Stomach (tissue), 9 donors: ENCODE measurements around the gene ASIC5. TPM values are rescaled to one million over a fixed set of nuclear protein-coding genes. Genes with fewer than 3 reads are reported as not detected.

Experiments
- DNase-seq, 2 donors: peaks; one replicate each; pipeline versions ENCODE4 v3.0.0 to v3.0.0-alpha.2; 2013 to 2019
- H3K27ac ChIP-seq, 5 donors: fragments of 200-600 bp in 4 of 5; sonication (generic) in 4 of 5; one replicate each; pipeline ENCODE4 v1.5.1; 2013 to 2019; ENCODE audit warnings: mild to moderate bottlenecking in 1 of 5, moderate library complexity in 1 of 5
- H3K27me3 ChIP-seq, 3 donors: fragments of 200-600 bp; sonication (generic); one replicate each; pipeline ENCODE4 v1.5.1; 2017 to 2019; ENCODE audit warnings: mixed run types in 1 of 3
- H3K36me3 ChIP-seq, 4 donors: fragments of 200-600 bp; sonication (generic); 1 replicate in 3 of 4; 2 replicates in 1 of 4; pipeline ENCODE4 v1.5.1; 2016 to 2019
- H3K4me1 ChIP-seq, 4 donors: fragments of 200-600 bp; sonication (generic); one replicate each; pipeline ENCODE4 v1.5.1; 2016 to 2019
- H3K4me3 ChIP-seq, 4 donors: fragments of 200-600 bp; sonication (generic) in 3 of 4; one replicate each; pipeline ENCODE4 v1.5.1; 2016 to 2019; ENCODE audit warnings: mild to moderate bottlenecking in 1 of 4
- H3K9me3 ChIP-seq, 4 donors: fragments of 200-600 bp; sonication (generic); one replicate each; pipeline ENCODE4 v1.5.1; 2016 to 2019
- EP300 ChIP-seq: sonication (generic); formaldehyde crosslinking; IDR thresholded peaks from one replicate; pipeline ENCODE4 v1.6.1; 2017; ENCODE audit warnings: antibody characterized with exemption
- POLR2A ChIP-seq, 4 donors: fragments of 450-650 bp; IDR thresholded peaks; one replicate each; pipeline ENCODE4 v1.6.1; 2016; ENCODE audit warnings: antibody characterized with exemption in 4 of 4, control low read depth in 2 of 4, mild to moderate bottlenecking in 1 of 4, moderate library complexity in 1 of 4
- POLR2AphosphoS5 ChIP-seq, 3 donors: sonication (generic); formaldehyde crosslinking; IDR thresholded peaks; one replicate each; pipeline ENCODE4 v1.6.1; 2016; ENCODE audit warnings: antibody characterized with exemption in 3 of 3
- WGBS, 5 donors: extraction: QIAGEN DNeasy Blood & Tissue Kit in 3 of 5; methylation state at CpG; one replicate each; pipeline versions ENCODE4 v1.1.5 to v1.1.7; 2013 to 2018; 5-methylcytosine and 5-hydroxymethylcytosine counted together
- intact Hi-C: fragments of 100-400 bp; cut with DNase I; formaldehyde crosslinking; loops from one replicate; pipeline ENCODE4 v1.15.1; 2023; ENCODE audit warnings: low total_unique reads
- polyA plus RNA-seq, 3 donors: library from polyadenylated mRNA; stranded (reverse); fragments of 200-250 nt; gene quantifications; one replicate each; pipeline ENCODE4 v1.2.3, GENCODE V29; 2013
- total RNA-seq, 5 donors: library from RNA; depleted of rRNA; stranded (reverse); fragments of >200 nt; gene quantifications; one replicate each; pipeline versions ENCODE4 v1.1.0 to v1.2.3, GENCODE V29; 2014 to 2016
- TF ChIP-seq, protein P1 (sequence below), 7 experiments: fragments of 450-650 bp in 4 of 7; fragments of 200-600 bp in 3 of 7; sonication (generic) in 3 of 7; IDR thresholded peaks; one replicate each; pipeline ENCODE4 v1.5.1; 2016 to 2019; ENCODE audit warnings: antibody characterized with exemption in 7 of 7, control low read depth in 2 of 7, mild to moderate bottlenecking in 1 of 7
- donor health status: healthy with polysubstance abuse.
- donor health status: Bipolar disorder and iron deficiency.
- donor health status: healthy.

ASIC5 gene
- total and polyA plus RNA-seq, 8 donors, result not detected

DNA sequence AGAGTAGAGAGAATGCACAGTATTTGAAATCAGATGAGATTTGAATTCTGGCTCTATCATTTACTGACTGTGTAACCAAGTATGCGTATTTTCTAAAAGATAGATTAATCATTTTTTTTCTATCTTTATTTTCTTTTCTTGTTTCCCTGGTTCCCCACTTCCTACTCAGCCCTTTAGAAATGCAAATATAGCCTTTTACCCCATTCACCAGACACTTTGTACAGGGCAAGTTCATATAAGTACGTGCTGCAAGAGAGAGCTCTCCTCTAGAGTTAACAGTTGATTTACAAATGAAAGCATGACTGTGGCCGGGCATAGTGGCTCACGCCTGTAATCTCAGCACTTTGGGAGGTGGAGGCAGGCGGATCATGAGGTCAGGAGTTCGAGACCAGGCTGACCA, 19.6 kb upstream of the ASIC5 start:
- intact Hi-C loops, result no loop called here
- H3K4me1 ChIP-seq, result no peaks in the 10 kb centered on the region
- WGBS, 5 donors, result 20 to 54% (median 35%) methylated on average over 6 of the region's 6 CpGs
- no peaks in the 10 kb centered on the region for H3K27me3 ChIP-seq
- H3K9me3 ChIP-seq, result no peaks in the 10 kb centered on the region
- no peak overlapping the region for H3K4me3 ChIP-seq
- H3K36me3 ChIP-seq, result no peaks in the 10 kb centered on the region
- TF ChIP-seq, protein P1, sequence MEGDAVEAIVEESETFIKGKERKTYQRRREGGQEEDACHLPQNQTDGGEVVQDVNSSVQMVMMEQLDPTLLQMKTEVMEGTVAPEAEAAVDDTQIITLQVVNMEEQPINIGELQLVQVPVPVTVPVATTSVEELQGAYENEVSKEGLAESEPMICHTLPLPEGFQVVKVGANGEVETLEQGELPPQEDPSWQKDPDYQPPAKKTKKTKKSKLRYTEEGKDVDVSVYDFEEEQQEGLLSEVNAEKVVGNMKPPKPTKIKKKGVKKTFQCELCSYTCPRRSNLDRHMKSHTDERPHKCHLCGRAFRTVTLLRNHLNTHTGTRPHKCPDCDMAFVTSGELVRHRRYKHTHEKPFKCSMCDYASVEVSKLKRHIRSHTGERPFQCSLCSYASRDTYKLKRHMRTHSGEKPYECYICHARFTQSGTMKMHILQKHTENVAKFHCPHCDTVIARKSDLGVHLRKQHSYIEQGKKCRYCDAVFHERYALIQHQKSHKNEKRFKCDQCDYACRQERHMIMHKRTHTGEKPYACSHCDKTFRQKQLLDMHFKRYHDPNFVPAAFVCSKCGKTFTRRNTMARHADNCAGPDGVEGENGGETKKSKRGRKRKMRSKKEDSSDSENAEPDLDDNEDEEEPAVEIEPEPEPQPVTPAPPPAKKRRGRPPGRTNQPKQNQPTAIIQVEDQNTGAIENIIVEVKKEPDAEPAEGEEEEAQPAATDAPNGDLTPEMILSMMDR (IDR thresholded peaks at IDR 0.05), result no peak
- TF ChIP-seq POLR2A (IDR thresholded peaks at IDR 0.05) (no peak), POLR2AphosphoS5 (IDR thresholded peaks at IDR 0.05) (no peak), EP300 (no peak)
- H3K27ac ChIP-seq, result no peak overlapping the region
- DNase-seq, result peak in 1 of 2 donors; percentile 42

- intact Hi-C loops, result no loop called here
- TF ChIP-seq EP300 (no peak), POLR2AphosphoS5 (IDR thresholded peaks at IDR 0.05) (no peak), POLR2A (IDR thresholded peaks at IDR 0.05) (no peak)
- TF ChIP-seq, protein P1 (IDR thresholded peaks at IDR 0.05), result no peak
Measured at GRCh38 chr4:155883895-155884294, 17.8 kb upstream of the ASIC5 start.

DNA sequence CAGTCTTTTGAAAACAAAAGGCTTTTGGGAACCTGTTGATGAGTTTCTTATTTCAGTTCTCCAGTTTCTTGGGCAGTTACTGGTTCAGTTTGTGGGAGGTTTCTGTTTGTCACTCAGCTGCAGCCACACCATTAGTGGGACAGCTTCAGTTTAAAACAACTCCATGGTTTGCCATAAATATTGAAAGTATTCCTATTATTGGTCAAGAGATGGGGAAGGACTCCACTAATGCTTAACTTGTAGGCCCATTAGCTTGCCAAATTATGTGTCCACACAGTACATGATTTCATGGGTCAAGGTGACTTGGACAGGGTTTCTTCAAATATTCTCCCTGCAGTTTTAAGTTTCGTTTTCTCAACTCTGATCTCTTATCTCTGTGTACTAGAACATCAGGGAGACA, 15.5 kb upstream of the ASIC5 start:
- no peak overlapping the region for H3K27ac ChIP-seq
- TF ChIP-seq POLR2A (IDR thresholded peaks at IDR 0.05) (no peak), POLR2AphosphoS5 (IDR thresholded peaks at IDR 0.05) (no peak), EP300 (no peak)
- TF ChIP-seq, protein P1 (IDR thresholded peaks at IDR 0.05), result no peak
- 33 to 47% (median 38%) methylated on average over 1 of the region's 1 CpG for WGBS, 5 donors
- intact Hi-C loops, result no loop called here
- no peaks in the 10 kb centered on the region for H3K4me1 ChIP-seq
- no peak overlapping the region for H3K4me3 ChIP-seq
- H3K36me3 ChIP-seq, result no peaks in the 10 kb centered on the region
- H3K27me3 ChIP-seq, result no peaks in the 10 kb centered on the region
- no peaks in the 10 kb centered on the region for H3K9me3 ChIP-seq
- no peak for DNase-seq

More at GRCh38 chr4:155883895-155884294, 17.8 kb upstream of the ASIC5 start:
- no peaks in the 10 kb centered on the region for H3K27me3 ChIP-seq
- H3K9me3 ChIP-seq, result no peaks in the 10 kb centered on the region
- 69 to 81% (median 75%) methylated on average over 3 of the region's 3 CpGs for WGBS, 5 donors
- no peak overlapping the region for H3K27ac ChIP-seq
- H3K4me1 ChIP-seq, result no peaks in the 10 kb centered on the region
- DNase-seq, result no peak
- H3K36me3 ChIP-seq, result no peaks in the 10 kb centered on the region
- H3K4me3 ChIP-seq, result no peak overlapping the region

DNA sequence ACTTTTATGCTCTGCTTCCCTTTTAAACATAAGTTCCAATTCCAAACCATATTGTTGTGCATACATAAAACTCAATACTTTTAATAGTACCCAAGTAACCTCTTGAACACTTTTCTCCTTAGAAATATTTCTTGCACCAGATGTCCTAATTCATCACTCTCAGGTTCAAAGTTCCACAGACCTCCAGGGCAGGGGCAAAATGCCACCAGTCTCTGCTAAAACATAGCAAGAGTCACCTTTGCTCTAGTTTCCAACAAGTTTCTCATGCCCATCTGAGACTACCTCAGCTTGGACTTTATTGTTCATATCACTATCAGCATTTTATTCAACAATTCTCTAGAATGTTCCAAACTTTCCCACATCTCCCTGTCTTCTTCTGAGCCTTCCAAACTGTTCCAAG, 13.7 kb upstream of the ASIC5 start:
- DNase-seq, result no peak
- TF ChIP-seq, protein P1 (IDR thresholded peaks at IDR 0.05), result no peak
- TF ChIP-seq POLR2AphosphoS5 (IDR thresholded peaks at IDR 0.05), result no peak
- no peak for TF ChIP-seq POLR2A (IDR thresholded peaks at IDR 0.05)
- TF ChIP-seq EP300, result no peak
- Histone ChIP-seq H3K27me3 (no peaks in the 10 kb centered on the region), H3K4me1 (no peaks in the 10 kb centered on the region), H3K9me3 (peaks cover 0 to 10% (median 4%) of the 10 kb centered on the region in 4 donors), H3K4me3 (no peak overlapping the region), H3K36me3 (no peaks in the 10 kb centered on the region), H3K27ac (no peak overlapping the region)
- intact Hi-C loops, result no loop called here
